ENCODE results near the gene FLT1. TPM values are rescaled to one million over a fixed set of nuclear protein-coding genes. Genes with fewer than 3 reads are reported as not detected.

The FLT1 gene
- polyA plus RNA-seq, 2 of the 4 experiments (the other 2 are of a cell fraction), result not detected

DNA sequence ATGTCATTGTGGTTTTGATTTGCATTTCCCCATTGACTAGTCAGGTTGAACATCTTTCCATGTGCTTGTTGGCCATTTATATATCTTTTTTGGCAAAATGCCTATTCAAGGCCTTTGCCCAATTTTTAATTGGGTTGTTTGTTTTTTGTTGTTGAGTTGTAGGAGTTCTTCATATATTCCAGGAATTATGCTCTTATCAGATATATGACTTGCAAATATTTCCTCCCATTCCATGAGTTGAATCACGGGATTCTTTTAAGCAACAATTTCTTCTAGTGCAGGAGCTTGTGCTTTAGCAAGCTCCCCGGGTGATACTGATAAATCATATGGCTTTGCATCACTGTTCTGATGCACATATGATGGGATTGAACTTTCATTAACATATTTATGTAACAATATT is 47.0 kb upstream of the FLT1 start:
- Histone ChIP-seq H3K9me3 (no peaks in the 10 kb centered on the region), H3K4me1 (no peaks in the 10 kb centered on the region), H3K27ac (no peak overlapping the region), H3K4me3 (no peak overlapping the region), H3K4me2 (no peak overlapping the region)
- FAIRE-seq (no peak), DNase-seq (ENCODE audit: low read depth in 1 of 2, low spot score in 1 of 2) (no peak), ATAC-seq (no peak)
- ChIA-PET POLR2A (no interaction called here), CTCF (no interaction called here)
- TF ChIP-seq SREBF2 (IDR thresholded peaks at IDR 0.05) (no peak), TP53 (CRISPR knock-in tag; IDR thresholded peaks at IDR 0.05) (no peak), ZNF302 (CRISPR knock-in tag; IDR thresholded peaks at IDR 0.05) (no peak), CBX2 (IDR thresholded peaks at IDR 0.05; ENCODE audit: borderline replicate concordance, low read depth) (no peak), HOXA7 (CRISPR knock-in tag; IDR thresholded peaks at IDR 0.05) (no peak)
- TF ChIP-seq, protein P1, sequence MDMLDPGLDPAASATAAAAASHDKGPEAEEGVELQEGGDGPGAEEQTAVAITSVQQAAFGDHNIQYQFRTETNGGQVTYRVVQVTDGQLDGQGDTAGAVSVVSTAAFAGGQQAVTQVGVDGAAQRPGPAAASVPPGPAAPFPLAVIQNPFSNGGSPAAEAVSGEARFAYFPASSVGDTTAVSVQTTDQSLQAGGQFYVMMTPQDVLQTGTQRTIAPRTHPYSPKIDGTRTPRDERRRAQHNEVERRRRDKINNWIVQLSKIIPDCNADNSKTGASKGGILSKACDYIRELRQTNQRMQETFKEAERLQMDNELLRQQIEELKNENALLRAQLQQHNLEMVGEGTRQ (IDR thresholded peaks at IDR 0.05), result no peak
- TF ChIP-seq, protein P2, sequence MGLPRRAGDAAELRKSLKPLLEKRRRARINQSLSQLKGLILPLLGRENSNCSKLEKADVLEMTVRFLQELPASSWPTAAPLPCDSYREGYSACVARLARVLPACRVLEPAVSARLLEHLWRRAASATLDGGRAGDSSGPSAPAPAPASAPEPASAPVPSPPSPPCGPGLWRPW (IDR thresholded peaks at IDR 0.05), result no peak
- TF ChIP-seq, protein P3, sequence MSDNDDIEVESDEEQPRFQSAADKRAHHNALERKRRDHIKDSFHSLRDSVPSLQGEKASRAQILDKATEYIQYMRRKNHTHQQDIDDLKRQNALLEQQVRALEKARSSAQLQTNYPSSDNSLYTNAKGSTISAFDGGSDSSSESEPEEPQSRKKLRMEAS (IDR thresholded peaks at IDR 0.05), result no peak
- WGBS (ENCODE audit: missing lambda C conversion rate), result 15% methylated on average over 2 of the region's 2 CpGs

DNA sequence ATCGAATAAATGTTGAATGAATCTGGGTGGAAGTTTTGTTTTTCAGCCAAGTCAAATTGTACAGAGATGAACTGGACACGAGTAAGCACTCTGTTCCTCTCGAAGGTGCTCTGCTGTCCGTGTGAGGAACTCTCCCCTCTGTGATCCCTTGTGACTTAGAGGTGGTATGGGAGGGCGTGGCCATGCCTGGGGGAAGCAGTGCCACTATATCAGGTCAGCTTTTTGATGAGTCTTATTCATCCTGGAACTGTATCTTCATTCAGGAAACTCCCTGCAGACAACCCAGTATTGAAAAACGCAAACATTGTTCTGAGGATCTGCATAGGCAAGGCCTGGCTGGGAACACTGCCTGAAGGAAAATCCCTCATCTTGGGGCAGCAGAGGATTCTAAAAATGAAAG is 45.7 kb upstream of the FLT1 start:
- ATAC-seq (no peak), DNase-seq (ENCODE audit: low read depth in 1 of 2, low spot score in 1 of 2) (no peak), FAIRE-seq (no peak)
- H3K9me3 ChIP-seq, result no peaks in the 10 kb centered on the region
- ChIA-PET POLR2A (no interaction called here), CTCF (no interaction called here)
- H3K4me2 ChIP-seq, result no peak overlapping the region
- no peak overlapping the region for H3K4me3 ChIP-seq
- TF ChIP-seq TP53 (CRISPR knock-in tag; IDR thresholded peaks at IDR 0.05) (no peak), RFX5 (IDR thresholded peaks at IDR 0.05) (no peak), RCOR1 (IDR thresholded peaks at IDR 0.05; ENCODE audit: low read depth, low read length) (no peak), CHD2 (IDR thresholded peaks at IDR 0.05; ENCODE audit: low read length, partially characterized antibody) (no peak), RAD21 (conservative IDR thresholded peaks at IDR 0.05 in 1 of 2, IDR thresholded peaks at IDR 0.05 in 1 of 2) (no peak), RARB (CRISPR knock-in tag; IDR thresholded peaks at IDR 0.05) (no peak), FOSL2 (IDR thresholded peaks at IDR 0.05) (no peak), FOSL2 (CRISPR knock-in tag; IDR thresholded peaks at IDR 0.05) (no peak), NFE2L2 (conservative IDR thresholded peaks at IDR 0.05; ENCODE audit: low read length) (no peak), TFCP2L1 (CRISPR knock-in tag; IDR thresholded peaks at IDR 0.05) (no peak), ZSCAN20 (CRISPR knock-in tag; IDR thresholded peaks at IDR 0.05) (no peak), HOXB13 (CRISPR knock-in tag; IDR thresholded peaks at IDR 0.05; ENCODE audit: low read depth) (no peak)
- TF ChIP-seq, protein P1 (IDR thresholded peaks at IDR 0.05), result no peak
- TF ChIP-seq, protein P2 (IDR thresholded peaks at IDR 0.05), result no peak
- TF ChIP-seq, protein P4, sequence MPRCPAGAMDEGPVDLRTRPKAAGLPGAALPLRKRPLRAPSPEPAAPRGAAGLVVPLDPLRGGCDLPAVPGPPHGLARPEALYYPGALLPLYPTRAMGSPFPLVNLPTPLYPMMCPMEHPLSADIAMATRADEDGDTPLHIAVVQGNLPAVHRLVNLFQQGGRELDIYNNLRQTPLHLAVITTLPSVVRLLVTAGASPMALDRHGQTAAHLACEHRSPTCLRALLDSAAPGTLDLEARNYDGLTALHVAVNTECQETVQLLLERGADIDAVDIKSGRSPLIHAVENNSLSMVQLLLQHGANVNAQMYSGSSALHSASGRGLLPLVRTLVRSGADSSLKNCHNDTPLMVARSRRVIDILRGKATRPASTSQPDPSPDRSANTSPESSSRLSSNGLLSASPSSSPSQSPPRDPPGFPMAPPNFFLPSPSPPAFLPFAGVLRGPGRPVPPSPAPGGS (IDR thresholded peaks at IDR 0.05), result no peak
- TF ChIP-seq, protein P5, sequence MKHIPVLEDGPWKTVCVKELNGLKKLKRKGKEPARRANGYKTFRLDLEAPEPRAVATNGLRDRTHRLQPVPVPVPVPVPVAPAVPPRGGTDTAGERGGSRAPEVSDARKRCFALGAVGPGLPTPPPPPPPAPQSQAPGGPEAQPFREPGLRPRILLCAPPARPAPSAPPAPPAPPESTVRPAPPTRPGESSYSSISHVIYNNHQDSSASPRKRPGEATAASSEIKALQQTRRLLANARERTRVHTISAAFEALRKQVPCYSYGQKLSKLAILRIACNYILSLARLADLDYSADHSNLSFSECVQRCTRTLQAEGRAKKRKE (CRISPR knock-in tag; IDR thresholded peaks at IDR 0.05; ENCODE audit: low read depth), result no peak
- 10% methylated on average over 6 of the region's 6 CpGs for WGBS (ENCODE audit: missing lambda C conversion rate)
- H3K4me1 ChIP-seq, result no peaks in the 10 kb centered on the region
- no peak overlapping the region for H3K27ac ChIP-seq

Data from A549 (cell line).